MCF 10A (cell line): ENCODE measurements around the gene WNT9A. TPM values are rescaled to one million over a fixed set of nuclear protein-coding genes. Genes with fewer than 3 reads are reported as not detected.

ENCODE experiments used
- BruUV-seq: library from RNA; stranded (reverse); fragments of 400-500 nt; replicated peaks from 2 replicates; lab custom pipeline; 2021; lab: Mats Ljungman, UMichigan
- CTCF ChIA-PET: fragments of 300-600 bp; sonication (Branson Sonifier 250); formaldehyde crosslinking; extraction: SDS; loops from one replicate; lab custom pipeline; 2021; ENCODE audit warnings: antibody characterized with exemption, inconsistent platforms; lab: Yijun Ruan, JAX
- POLR2A ChIA-PET: fragments of 300-600, 350-650 bp; sonication (Branson Sonifier 250); formaldehyde crosslinking; extraction: SDS; loops from one replicate; lab custom pipeline; 2020; ENCODE audit warnings: antibody characterized with exemption, inconsistent platforms; lab: Yijun Ruan, JAX
- DNase-seq: peaks from one replicate; pipeline ENCODE4 v3.0.0-alpha.2; 2018; ENCODE audit not compliant: unreplicated experiment
- H3K27ac Mint-ChIP-seq: one replicate; pipeline ENCODE4 v1.8.0; 2022; ENCODE audit warnings: mild to moderate bottlenecking, low read depth, mixed read lengths; ENCODE audit not compliant: unreplicated experiment
- H3K27me3 Mint-ChIP-seq: one replicate; pipeline ENCODE4 v1.8.0; 2022; ENCODE audit warnings: mixed read lengths; ENCODE audit not compliant: insufficient read depth, unreplicated experiment
- H3K36me3 Mint-ChIP-seq: one replicate; pipeline ENCODE4 v1.8.0; 2022; ENCODE audit warnings: mild to moderate bottlenecking, moderate library complexity, mixed read lengths; ENCODE audit not compliant: insufficient read depth, unreplicated experiment
- H3K4me1 Mint-ChIP-seq: one replicate; pipeline ENCODE4 v1.8.0; 2022; ENCODE audit warnings: mixed read lengths; ENCODE audit not compliant: insufficient read depth, unreplicated experiment
- H3K4me3 Mint-ChIP-seq: one replicate; pipeline ENCODE4 v1.8.0; 2022; ENCODE audit warnings: mild to moderate bottlenecking, moderate library complexity, mixed read lengths; ENCODE audit not compliant: unreplicated experiment
- H3K9me3 Mint-ChIP-seq: one replicate; pipeline ENCODE4 v1.8.0; 2022; ENCODE audit warnings: mixed read lengths; ENCODE audit not compliant: unreplicated experiment
- intact Hi-C: fragments of 100-400 bp; cut with micrococcal nuclease; formaldehyde crosslinking; loops from 2 replicates; pipeline ENCODE4 v1.14.1; 2022
- total RNA-seq: library from RNA; stranded (reverse); gene quantifications from 2 replicates; pipeline ENCODE4 v1.2.3, GENCODE V29; 2022
- TF ChIP-seq, protein P1 (sequence below): fragments of 200-600 bp; IDR thresholded peaks from one replicate; pipeline ENCODE4 v1.8.0; 2022; ENCODE audit warnings: antibody characterized with exemption, mild to moderate bottlenecking; ENCODE audit not compliant: unreplicated experiment

WNT9A gene
- total RNA-seq, 1 experiment from 2014 or later = 2.6 TPM

DNA sequence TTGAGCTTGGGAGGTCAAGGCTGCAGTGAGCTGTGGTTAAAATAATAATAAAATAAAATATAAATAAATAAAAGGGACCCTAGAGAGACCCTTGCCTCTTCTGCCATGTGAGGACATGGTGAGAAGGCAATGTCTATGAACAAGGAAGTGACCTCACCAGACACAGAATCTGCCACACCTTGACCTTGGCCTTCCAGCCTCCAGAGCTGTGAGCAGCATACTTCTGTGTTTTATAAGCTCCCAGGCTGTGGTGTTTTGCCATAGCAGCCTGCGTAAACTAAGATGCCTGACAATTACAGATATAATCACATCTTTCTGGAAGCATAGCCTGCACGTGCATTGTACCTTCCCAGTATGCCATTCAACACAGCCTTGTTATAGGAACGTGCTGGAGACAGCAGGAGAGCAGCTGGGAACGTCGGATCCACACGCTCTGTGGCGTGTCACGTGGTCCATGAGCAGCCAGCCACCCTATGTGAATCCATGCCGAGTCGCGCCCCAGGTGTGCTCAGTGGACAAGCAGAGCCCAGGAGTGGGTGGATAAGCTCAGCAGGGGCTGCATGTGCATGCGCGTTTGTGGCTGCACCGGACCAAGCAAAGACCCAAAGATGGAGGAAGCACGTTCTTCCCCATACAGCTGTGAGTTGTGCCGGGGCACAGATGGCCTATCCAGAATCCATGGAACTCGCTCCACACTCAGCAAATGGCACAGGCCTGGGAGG, 17.8 kb downstream of the WNT9A start:
- no TSS peak for BruUV-seq

DNA sequence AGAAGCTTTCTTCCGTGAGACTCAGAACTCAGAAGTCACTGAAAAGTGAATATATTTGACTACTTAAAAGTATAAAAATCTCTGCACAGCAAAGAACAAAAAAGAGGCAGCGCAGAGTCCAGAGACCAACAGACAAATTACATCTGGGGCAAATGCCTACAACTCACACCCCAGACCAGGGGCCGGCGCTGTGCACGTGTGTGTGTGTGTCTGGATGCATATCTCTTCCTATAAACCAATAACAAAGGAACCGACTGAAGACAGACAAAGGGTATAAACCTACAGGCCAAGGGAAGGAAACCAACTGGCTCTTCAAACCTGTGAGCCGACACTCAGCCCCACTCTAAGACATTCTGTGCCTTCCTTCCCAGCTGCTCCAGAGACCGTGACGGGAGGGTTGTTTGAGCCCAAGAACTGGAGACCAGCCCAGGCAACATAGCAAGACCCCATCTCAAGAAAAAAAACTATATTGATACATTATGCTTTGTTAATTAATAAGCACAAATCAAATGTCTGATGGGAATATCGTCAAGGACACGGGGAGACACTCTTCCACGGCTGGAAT, 18.8 kb downstream of the WNT9A start:
- no peak overlapping the region for H3K4me3 Mint-ChIP-seq
- H3K36me3 Mint-ChIP-seq = no peaks in the 10 kb centered on the region
- H3K4me1 Mint-ChIP-seq = no peaks in the 10 kb centered on the region
- H3K27ac Mint-ChIP-seq = no peak overlapping the region
- H3K27me3 Mint-ChIP-seq = no peaks in the 10 kb centered on the region
- H3K9me3 Mint-ChIP-seq = peaks cover 6% of the 10 kb centered on the region
- CTCF ChIA-PET = interaction anchor here (0.9 to 1.3 kb wide), 2 partner anchors 166 to 407 kb away, joined by 3 to 8 read pairs; no protein-coding TSS in a partner anchor
- POLR2A ChIA-PET = no interaction called here
- TF ChIP-seq, protein P1, sequence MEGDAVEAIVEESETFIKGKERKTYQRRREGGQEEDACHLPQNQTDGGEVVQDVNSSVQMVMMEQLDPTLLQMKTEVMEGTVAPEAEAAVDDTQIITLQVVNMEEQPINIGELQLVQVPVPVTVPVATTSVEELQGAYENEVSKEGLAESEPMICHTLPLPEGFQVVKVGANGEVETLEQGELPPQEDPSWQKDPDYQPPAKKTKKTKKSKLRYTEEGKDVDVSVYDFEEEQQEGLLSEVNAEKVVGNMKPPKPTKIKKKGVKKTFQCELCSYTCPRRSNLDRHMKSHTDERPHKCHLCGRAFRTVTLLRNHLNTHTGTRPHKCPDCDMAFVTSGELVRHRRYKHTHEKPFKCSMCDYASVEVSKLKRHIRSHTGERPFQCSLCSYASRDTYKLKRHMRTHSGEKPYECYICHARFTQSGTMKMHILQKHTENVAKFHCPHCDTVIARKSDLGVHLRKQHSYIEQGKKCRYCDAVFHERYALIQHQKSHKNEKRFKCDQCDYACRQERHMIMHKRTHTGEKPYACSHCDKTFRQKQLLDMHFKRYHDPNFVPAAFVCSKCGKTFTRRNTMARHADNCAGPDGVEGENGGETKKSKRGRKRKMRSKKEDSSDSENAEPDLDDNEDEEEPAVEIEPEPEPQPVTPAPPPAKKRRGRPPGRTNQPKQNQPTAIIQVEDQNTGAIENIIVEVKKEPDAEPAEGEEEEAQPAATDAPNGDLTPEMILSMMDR = no peak
- intact Hi-C loops = no loop called here
- DNase-seq = no peak
- BruUV-seq = no TSS peak

More for the DNA sequence above, 17.8 kb downstream of the WNT9A start:
- Mint-ChIP-seq H3K36me3 (no peaks in the 10 kb centered on the region), H3K27ac (no peak overlapping the region), H3K27me3 (no peaks in the 10 kb centered on the region), H3K9me3 (peaks cover 6% of the 10 kb centered on the region), H3K4me1 (peaks cover 6% of the 10 kb centered on the region), H3K4me3 (no peak overlapping the region)
- POLR2A ChIA-PET = interaction anchor here (0.9 kb wide), 2 partner anchors 16 to 18 kb away, joined by 3 read pairs; partner anchors contain the start of gene WNT9A
- intact Hi-C loops = no loop called here
- TF ChIP-seq, protein P1 = no peak
- DNase-seq = no peak
- CTCF ChIA-PET = interaction anchor here (0.5 to 1.4 kb wide), 4 partner anchors 16 to 194 kb away, joined by 3 to 8 read pairs (median 5); no protein-coding TSS in a partner anchor

GRCh38 chr1:227927971-227928741, 19.6 kb downstream of the WNT9A start:
- Mint-ChIP-seq H3K4me1 (no peaks in the 10 kb centered on the region), H3K4me3 (no peak overlapping the region), H3K36me3 (no peaks in the 10 kb centered on the region), H3K9me3 (peaks cover 6% of the 10 kb centered on the region), H3K27ac (no peak overlapping the region), H3K27me3 (no peaks in the 10 kb centered on the region)
- CTCF ChIA-PET = interaction anchor here (0.9 kb wide), 1 partner anchor 406 kb away, joined by 3 read pairs; no protein-coding TSS in a partner anchor
- DNase-seq = no peak
- intact Hi-C loops = no loop called here
- TF ChIP-seq, protein P1 = no peak
- BruUV-seq = no TSS peak
- POLR2A ChIA-PET = no interaction called here
